Calu3 (cell line): Measurements from ENCODE around the gene TRIM26. TPM values are rescaled to one million over a fixed set of nuclear protein-coding genes. Genes with fewer than 3 reads are reported as not detected.
"Not testable (repeated sequence)": the region's sequence is repeated elsewhere in the genome, so short reads cannot be mapped to it uniquely, and the experiment has no call there.

Experiments used
- BruUV-seq: library from RNA; stranded (reverse); fragments of 400-500 nt; replicated peaks from 2 replicates; lab custom pipeline; 2021; lab: Mats Ljungman, UMichigan
- CTCF ChIA-PET: fragments of 300-600 bp; sonication (Branson Sonifier 250); formaldehyde crosslinking; loops from one replicate; lab custom pipeline; 2022; ENCODE audit warnings: antibody characterized with exemption; lab: Charles Lee
- DNase-seq: peaks from one replicate; pipeline ENCODE4 v3.0.0; 2022
- H3K27ac Mint-ChIP-seq: one replicate; pipeline ENCODE4 v1.8.0; 2022; ENCODE audit warnings: mixed read lengths; ENCODE audit not compliant: unreplicated experiment
- H3K27me3 Mint-ChIP-seq: one replicate; pipeline ENCODE4 v1.8.0; 2022; ENCODE audit warnings: mixed read lengths; ENCODE audit not compliant: unreplicated experiment
- H3K36me3 Mint-ChIP-seq: one replicate; pipeline ENCODE4 v1.8.0; 2022; ENCODE audit warnings: mild to moderate bottlenecking, moderate library complexity, mixed read lengths; ENCODE audit not compliant: insufficient read depth, unreplicated experiment
- H3K4me1 Mint-ChIP-seq: one replicate; pipeline ENCODE4 v1.8.0; 2022; ENCODE audit warnings: mild to moderate bottlenecking, low read depth, mixed read lengths; ENCODE audit not compliant: unreplicated experiment
- H3K4me3 Mint-ChIP-seq: one replicate; pipeline ENCODE4 v1.8.0; 2022; ENCODE audit warnings: mild to moderate bottlenecking, low read depth, moderate library complexity, mixed read lengths; ENCODE audit not compliant: unreplicated experiment
- H3K9me3 Mint-ChIP-seq: one replicate; pipeline ENCODE4 v1.8.0; 2022; ENCODE audit warnings: low read depth, mixed read lengths; ENCODE audit not compliant: unreplicated experiment
- intact Hi-C: fragments of 100-400 bp; cut with micrococcal nuclease; formaldehyde crosslinking; loops from one replicate; pipeline ENCODE4 v1.10.0; 2022; ENCODE audit not compliant: unreplicated experiment
- total RNA-seq: library from RNA; stranded (reverse); gene quantifications from 2 replicates; pipeline ENCODE4 v1.2.3, GENCODE V29; 2022
- TF ChIP-seq, protein P1 (sequence below): fragments of 200-600 bp; IDR thresholded peaks from one replicate; pipeline ENCODE4 v1.8.0; 2022; ENCODE audit warnings: antibody characterized with exemption; ENCODE audit not compliant: unreplicated experiment

TRIM26 gene
- total RNA-seq, 1 experiment from 2014 or later, result 89.9 TPM

DNA sequence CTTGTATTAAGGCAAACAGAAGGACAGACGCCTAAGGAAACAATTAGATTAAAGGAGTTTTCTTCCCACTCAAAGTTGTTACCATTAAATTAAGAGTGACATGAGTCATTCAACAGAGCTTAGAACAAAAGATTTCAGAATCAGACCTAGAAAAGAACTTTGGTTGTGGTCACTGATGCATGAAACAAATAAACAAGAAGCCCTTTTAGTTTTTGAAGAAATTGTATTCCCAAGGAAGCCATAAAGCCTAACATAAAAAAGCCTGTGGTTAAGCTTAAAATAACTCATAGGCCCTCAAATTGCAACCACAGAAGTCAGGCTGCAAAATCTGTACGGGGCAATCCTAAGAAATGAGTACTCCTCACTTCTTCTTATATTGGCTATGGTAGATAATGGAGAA, 17.9 kb upstream of the TRIM26 start:
- Mint-ChIP-seq H3K27ac (no peak overlapping the region), H3K4me3 (no peak overlapping the region), H3K36me3 (no peaks in the 10 kb centered on the region), H3K9me3 (no peaks in the 10 kb centered on the region), H3K27me3 (peaks cover 76% of the 10 kb centered on the region), H3K4me1 (peaks cover 5% of the 10 kb centered on the region)
- DNase-seq, result no peak
- CTCF ChIA-PET, result no interaction called here
- BruUV-seq, result no TSS peak
- intact Hi-C loops, result loop anchor here (10.0 kb wide), 1 partner anchor 94 kb away; the partner anchor contains the start of gene TRIM39
- TF ChIP-seq, protein P1, sequence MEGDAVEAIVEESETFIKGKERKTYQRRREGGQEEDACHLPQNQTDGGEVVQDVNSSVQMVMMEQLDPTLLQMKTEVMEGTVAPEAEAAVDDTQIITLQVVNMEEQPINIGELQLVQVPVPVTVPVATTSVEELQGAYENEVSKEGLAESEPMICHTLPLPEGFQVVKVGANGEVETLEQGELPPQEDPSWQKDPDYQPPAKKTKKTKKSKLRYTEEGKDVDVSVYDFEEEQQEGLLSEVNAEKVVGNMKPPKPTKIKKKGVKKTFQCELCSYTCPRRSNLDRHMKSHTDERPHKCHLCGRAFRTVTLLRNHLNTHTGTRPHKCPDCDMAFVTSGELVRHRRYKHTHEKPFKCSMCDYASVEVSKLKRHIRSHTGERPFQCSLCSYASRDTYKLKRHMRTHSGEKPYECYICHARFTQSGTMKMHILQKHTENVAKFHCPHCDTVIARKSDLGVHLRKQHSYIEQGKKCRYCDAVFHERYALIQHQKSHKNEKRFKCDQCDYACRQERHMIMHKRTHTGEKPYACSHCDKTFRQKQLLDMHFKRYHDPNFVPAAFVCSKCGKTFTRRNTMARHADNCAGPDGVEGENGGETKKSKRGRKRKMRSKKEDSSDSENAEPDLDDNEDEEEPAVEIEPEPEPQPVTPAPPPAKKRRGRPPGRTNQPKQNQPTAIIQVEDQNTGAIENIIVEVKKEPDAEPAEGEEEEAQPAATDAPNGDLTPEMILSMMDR, result no peak

DNA sequence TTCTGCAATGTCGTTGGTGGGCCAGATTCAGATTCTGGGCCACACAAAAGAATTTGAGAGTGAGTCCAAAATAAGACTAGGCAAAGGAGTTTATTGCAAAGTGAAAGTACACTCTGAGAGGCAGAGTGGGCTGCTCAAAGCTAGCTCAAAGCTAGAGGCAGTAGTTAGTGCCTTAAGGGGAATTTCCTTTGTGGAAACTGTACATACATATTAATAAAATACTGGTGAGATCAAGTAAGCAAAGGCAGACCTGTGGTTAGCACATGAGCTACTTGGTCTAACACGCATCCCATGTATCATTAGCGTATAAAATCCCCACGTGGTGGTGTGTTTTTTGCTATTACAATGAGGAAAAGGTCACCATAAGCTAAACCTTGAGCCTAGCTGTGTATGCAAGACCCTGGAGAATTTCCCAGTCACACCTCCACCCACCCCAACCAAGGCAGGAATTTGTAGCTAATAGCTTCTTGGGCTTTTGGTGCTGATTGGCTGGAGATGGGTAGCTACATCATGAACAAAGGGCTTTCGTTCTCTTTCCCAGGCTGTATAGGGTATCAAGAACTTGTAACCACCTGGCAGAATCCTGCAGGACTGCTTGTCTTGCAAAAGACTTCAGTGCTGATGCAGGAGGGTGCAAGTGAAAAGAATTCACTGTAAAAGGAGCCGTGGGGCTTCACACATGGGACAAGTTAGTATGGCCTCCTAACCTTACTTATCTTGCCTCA, 14.7 kb upstream of the TRIM26 start:
- DNase-seq, result no peak
- Mint-ChIP-seq H3K9me3 (peaks cover 3% of the 10 kb centered on the region), H3K4me3 (no peak overlapping the region), H3K27me3 (peaks cover 60% of the 10 kb centered on the region), H3K27ac (no peak overlapping the region), H3K36me3 (no peaks in the 10 kb centered on the region), H3K4me1 (peaks cover 5% of the 10 kb centered on the region)
- no TSS peak for BruUV-seq
- CTCF ChIA-PET, result interaction anchor here (0.6 to 1.2 kb wide), 2 partner anchors 10 to 130 kb away, joined by 3 to 5 read pairs; no protein-coding TSS in a partner anchor
- intact Hi-C loops, result no loop called here
- TF ChIP-seq, protein P1, result no peak

DNA sequence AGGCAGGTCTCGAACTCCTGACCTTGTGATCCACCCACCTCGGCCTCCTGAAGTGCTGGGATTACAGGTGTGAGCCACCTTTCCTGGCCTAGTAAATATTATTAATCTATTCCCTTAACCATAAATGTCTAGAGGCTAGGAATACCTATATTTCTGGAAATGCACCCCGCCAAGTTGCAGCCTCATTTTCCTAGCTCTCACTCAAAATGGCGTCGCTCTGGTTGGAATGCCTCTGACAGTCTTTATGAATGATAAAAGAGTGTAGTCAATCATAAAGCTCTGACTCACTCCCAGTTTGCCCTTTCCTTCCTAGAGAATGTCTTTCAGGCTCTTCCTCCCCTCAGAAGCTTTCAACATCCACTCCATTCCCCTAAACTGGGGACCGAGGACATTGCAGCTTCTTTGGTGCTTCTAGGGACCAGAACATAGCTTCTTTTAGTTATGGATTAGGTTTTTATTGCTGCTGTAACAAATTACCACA, 14.1 kb upstream of the TRIM26 start:
- H3K4me3 Mint-ChIP-seq, result no peak overlapping the region
- DNase-seq, result no peak

DNA sequence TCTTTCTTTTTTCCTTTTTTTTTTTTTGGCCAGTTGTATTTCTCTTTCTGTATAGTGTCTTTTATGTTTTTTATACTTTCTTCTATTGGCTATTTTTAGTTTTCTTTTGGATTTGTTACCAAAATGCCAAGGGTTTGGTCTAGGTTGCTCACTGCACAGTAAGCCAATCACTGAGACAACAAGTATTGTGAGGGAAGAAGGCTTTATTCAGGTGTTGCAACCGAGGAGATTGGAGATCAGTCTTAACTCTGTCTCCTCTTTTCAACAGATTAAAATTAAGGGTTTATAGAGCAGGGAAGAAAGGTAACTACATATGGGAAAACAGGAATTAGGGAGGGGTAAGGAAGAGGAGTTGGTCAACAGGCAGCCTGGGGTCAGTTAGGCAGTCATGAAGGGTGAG, 10.1 kb upstream of the TRIM26 start:
- intact Hi-C loops, result no loop called here
- Mint-ChIP-seq H3K36me3 (no peaks in the 10 kb centered on the region), H3K4me1 (peaks cover 14% of the 10 kb centered on the region), H3K27me3 (peaks cover 32% of the 10 kb centered on the region), H3K27ac (no peak overlapping the region), H3K9me3 (peaks cover 9% of the 10 kb centered on the region), H3K4me3 (no peak overlapping the region)
- CTCF ChIA-PET, result no interaction called here
- BruUV-seq, result no TSS peak
- TF ChIP-seq, protein P1, result no peak
- DNase-seq, result no peak

More for the DNA sequence above, 14.1 kb upstream of the TRIM26 start:
- peaks cover 54% of the 10 kb centered on the region for H3K27me3 Mint-ChIP-seq
- H3K27ac Mint-ChIP-seq, result no peak overlapping the region
- no TSS peak for BruUV-seq
- CTCF ChIA-PET, result interaction anchor here (0.6 to 1.2 kb wide), 2 partner anchors 11 to 131 kb away, joined by 3 to 5 read pairs; no protein-coding TSS in a partner anchor
- peaks cover 5% of the 10 kb centered on the region for H3K4me1 Mint-ChIP-seq
- peaks cover 9% of the 10 kb centered on the region for H3K9me3 Mint-ChIP-seq
- no peaks in the 10 kb centered on the region for H3K36me3 Mint-ChIP-seq
- TF ChIP-seq, protein P1, result no peak
- intact Hi-C loops, result no loop called here

DNA sequence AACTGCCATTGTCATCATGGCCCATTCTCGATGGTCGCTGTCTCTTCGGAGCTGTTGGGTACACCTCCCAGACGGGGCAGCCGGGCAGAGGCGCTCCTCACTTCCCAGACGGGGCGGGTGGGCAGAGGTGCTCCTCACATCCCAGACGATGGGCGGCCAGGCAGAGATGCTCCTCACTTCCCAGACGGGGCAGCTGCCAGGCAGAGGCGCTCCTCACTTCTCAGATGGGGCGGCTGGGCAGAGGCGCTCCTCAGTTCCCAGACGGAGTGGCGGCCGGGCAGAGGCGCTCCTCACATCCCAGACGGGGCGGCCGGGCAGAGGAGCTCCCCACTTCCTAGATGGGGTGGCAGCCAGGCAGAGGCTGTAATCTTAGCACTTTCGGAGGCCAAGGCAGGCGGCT, 8.8 kb upstream of the TRIM26 start:
- BruUV-seq, H3K27ac Mint-ChIP-seq, DNase-seq, H3K4me1 Mint-ChIP-seq, H3K4me3 Mint-ChIP-seq, intact Hi-C loops, H3K36me3 Mint-ChIP-seq, H3K9me3 Mint-ChIP-seq: not testable (repeated sequence)
- peaks cover 21% of the 10 kb centered on the region for H3K27me3 Mint-ChIP-seq
- CTCF ChIA-PET, result interaction anchor here (0.7 kb wide), 1 partner anchor 95 kb away, joined by 3 read pairs; no protein-coding TSS in a partner anchor

DNA sequence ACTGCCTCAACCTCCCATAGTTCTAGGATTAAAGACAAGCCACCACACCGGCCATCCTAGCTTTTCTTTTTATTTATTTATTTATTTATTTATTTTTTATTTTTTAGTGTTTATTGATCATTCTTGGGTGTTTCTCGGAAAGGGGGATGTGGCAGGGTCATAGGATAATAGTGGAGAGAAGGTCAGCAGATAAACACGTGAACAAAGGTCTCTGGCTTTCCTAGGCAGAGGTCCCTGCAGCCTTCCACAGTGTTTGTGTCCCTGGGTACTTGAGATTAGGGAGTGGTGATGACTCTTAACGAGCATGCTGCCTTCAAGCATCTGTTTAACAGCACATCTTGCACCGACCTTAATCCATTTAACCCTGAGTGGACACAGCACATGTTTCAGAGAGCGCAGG, 8.2 kb upstream of the TRIM26 start:
- CTCF ChIA-PET, H3K36me3 Mint-ChIP-seq, H3K4me1 Mint-ChIP-seq, BruUV-seq, H3K27ac Mint-ChIP-seq, DNase-seq, H3K4me3 Mint-ChIP-seq, intact Hi-C loops, H3K9me3 Mint-ChIP-seq: not testable (repeated sequence)
- peaks cover 19% of the 10 kb centered on the region for H3K27me3 Mint-ChIP-seq
